HCT116 (cell line): ENCODE results near the gene SH3BP1. TPM values are rescaled to one million over a fixed set of nuclear protein-coding genes. Genes with fewer than 3 reads are reported as not detected.

ENCODE experiments used
- ATAC-seq: fragments of 200-7000 bp; cut with Tn5 transposase; 2 replicates; pipeline ENCODE4 v1.9.1; 2020; ENCODE audit warnings: mild to moderate bottlenecking, moderate library complexity
- BruUV-seq: library from RNA; stranded (reverse); fragments of 400-500 nt; replicated peaks from 2 replicates; lab custom pipeline; 2021; lab: Mats Ljungman, UMichigan
- CTCF ChIA-PET: fragments of 300-600 bp; sonication (Branson Sonifier 250); formaldehyde crosslinking; loops from one replicate; lab custom pipeline; 2021; ENCODE audit warnings: antibody characterized with exemption; lab: Charles Lee
- POLR2A ChIA-PET: fragments of 300-600, 350-600 bp; sonication (Branson Sonifier 250); formaldehyde crosslinking; loops from one replicate; lab custom pipeline; 2021; ENCODE audit warnings: antibody characterized with exemption; lab: Charles Lee
- RAD21 ChIA-PET, 2 experiments: fragments of 300-600 bp; sonication (Branson Sonifier 250); formaldehyde crosslinking; loops; one replicate each; lab custom pipeline; 2023; ENCODE audit warnings: low total read pairs in 2 of 2; ENCODE audit not compliant: uncharacterized antibody in 2 of 2, unreplicated experiment in 2 of 2, low non-redundant PET in 1 of 2; lab: Charles Lee
- DNase-seq: peaks from one replicate; pipeline ENCODE4 v3.0.0-alpha.2; 2010; ENCODE audit warnings: low read depth, low spot score
- H2AFZ ChIP-seq: fragments of 200-600 bp; shearing (Covaris generic), sonication (generic); 2 replicates; pipeline ENCODE4 v1.6.1; 2017; ENCODE audit warnings: low read depth, mixed run types, mixed read lengths, antibody characterized with exemption, low read length; ENCODE audit not compliant: poor library complexity, severe bottlenecking
- H3K27ac ChIP-seq: 2 replicates; pipeline ENCODE4 v1.5.1; 2012; ENCODE audit warnings: low read depth, low read length
- H3K27me3 ChIP-seq: fragments of 200-600 bp; sonication (generic); 2 replicates; pipeline ENCODE4 v1.6.1; 2016; ENCODE audit warnings: mixed run types, low read length, mixed read lengths; ENCODE audit not compliant: insufficient read depth
- H3K36me3 ChIP-seq, 2 experiments: fragments of 200-500 bp in 1 of 2; fragments of 200-600 bp in 1 of 2; sonication (Bioruptor generic) in 1 of 2; sonication (generic) in 1 of 2; 2 replicates each; pipeline versions ENCODE4 v1.5.1 to v1.6.1; 2014 to 2016; ENCODE audit warnings: low read length in 2 of 2, inconsistent platforms in 1 of 2, mixed read lengths in 1 of 2, mixed run types in 1 of 2; ENCODE audit not compliant: insufficient read depth in 2 of 2, control insufficient read depth in 1 of 2
- H3K4me1 ChIP-seq, 2 experiments: fragments of 200-600 bp in 1 of 2; sonication (generic) in 1 of 2; 2 replicates each; pipeline versions ENCODE4 v1.5.1 to v1.6.1; 2012 to 2017; ENCODE audit warnings: low read length in 2 of 2, inconsistent platforms in 1 of 2, mild to moderate bottlenecking in 1 of 2, mixed read lengths in 1 of 2, mixed run types in 1 of 2, moderate library complexity in 1 of 2; ENCODE audit not compliant: insufficient read depth in 2 of 2, control insufficient read depth in 1 of 2
- H3K4me2 ChIP-seq: fragments of 200-600 bp; sonication (generic); 2 replicates; pipeline ENCODE4 v1.6.1; 2017; ENCODE audit warnings: mixed run types, low read length, mixed read lengths
- H3K4me3 ChIP-seq, 2 experiments: fragments of 200-600 bp in 1 of 2; sonication (generic) in 1 of 2; replicated peaks in 1 of 2; 2 replicates each; pipeline ENCODE4 v1.5.1; 2011 to 2016; ENCODE audit warnings: low read length in 2 of 2, control low read depth in 1 of 2, low read depth in 1 of 2, mild to moderate bottlenecking in 1 of 2, mixed read lengths in 1 of 2, mixed run types in 1 of 2
- H3K79me2 ChIP-seq: fragments of 200-600 bp; sonication (generic); 2 replicates; pipeline ENCODE4 v1.6.1; 2017; ENCODE audit warnings: mild to moderate bottlenecking, mixed run types, low read length, moderate library complexity, mixed read lengths; ENCODE audit not compliant: insufficient read depth
- H3K9ac ChIP-seq: fragments of 200-600 bp; sonication (generic); 2 replicates; pipeline ENCODE4 v1.6.1; 2016; ENCODE audit warnings: low read length, mixed read lengths
- H3K9me2 ChIP-seq: fragments of 200-600 bp; sonication (generic), shearing (Covaris generic); 2 replicates; pipeline ENCODE4 v1.6.1; 2017; ENCODE audit warnings: mixed run types, mild to moderate bottlenecking, moderate library complexity; ENCODE audit not compliant: insufficient read depth
- H3K9me3 ChIP-seq, 2 experiments: fragments of 200-500 bp in 1 of 2; fragments of 200-600 bp in 1 of 2; sonication (Bioruptor generic) in 1 of 2; sonication (generic) in 1 of 2; 2 replicates each; pipeline ENCODE4 v1.6.1; 2014 to 2017; ENCODE audit warnings: low read length in 2 of 2, mixed read lengths in 2 of 2, inconsistent platforms in 1 of 2, low read depth in 1 of 2, mild to moderate bottlenecking in 1 of 2, mixed run types in 1 of 2, moderate library complexity in 1 of 2; ENCODE audit not compliant: control insufficient read depth in 1 of 2, insufficient read depth in 1 of 2
- H4K20me1 ChIP-seq: fragments of 200-600 bp; sonication (generic), shearing (Covaris generic); 2 replicates; pipeline ENCODE4 v1.6.1; 2017; ENCODE audit warnings: mixed run types, mild to moderate bottlenecking, moderate library complexity; ENCODE audit not compliant: insufficient read depth
- ATF3 ChIP-seq: IDR thresholded peaks from 2 replicates; pipeline ENCODE4 v1.6.1; 2012
- CEBPB ChIP-seq: IDR thresholded peaks from 2 replicates; pipeline ENCODE4 v1.6.1; 2012; ENCODE audit warnings: low read depth
- EGR1 ChIP-seq: IDR thresholded peaks from 2 replicates; pipeline ENCODE4 v1.6.1; 2012; ENCODE audit warnings: low read depth
- EZH2 ChIP-seq: fragments of 200-600 bp; sonication (generic); IDR thresholded peaks from 2 replicates; pipeline ENCODE4 v1.6.1; 2017; ENCODE audit warnings: antibody characterized with exemption, mixed run types
- FOSL1 ChIP-seq: IDR thresholded peaks from 2 replicates; pipeline ENCODE4 v1.6.1; 2012; ENCODE audit warnings: low read depth
- MAX ChIP-seq: IDR thresholded peaks from 2 replicates; pipeline ENCODE4 v1.6.1; 2012
- POLR2A ChIP-seq: IDR thresholded peaks from 2 replicates; pipeline ENCODE4 v1.7.0; 2011; ENCODE audit warnings: borderline replicate concordance; ENCODE audit not compliant: insufficient read depth, insufficient read length; ENCODE audit errors: extremely low read depth
- RAD21 ChIP-seq: IDR thresholded peaks from 2 replicates; pipeline ENCODE4 v1.6.1; 2012; ENCODE audit warnings: low read depth, mild to moderate bottlenecking
- SIN3A ChIP-seq: IDR thresholded peaks from 2 replicates; pipeline ENCODE4 v1.6.1; 2012; ENCODE audit warnings: low read depth
- SP1 ChIP-seq: IDR thresholded peaks from 2 replicates; pipeline ENCODE4 v1.6.1; 2012; ENCODE audit warnings: low read depth
- ZBTB33 ChIP-seq: IDR thresholded peaks from 2 replicates; pipeline ENCODE4 v1.6.1; 2011; ENCODE audit warnings: mild to moderate bottlenecking, low read length, moderate library complexity; ENCODE audit not compliant: insufficient replicate concordance; ENCODE audit errors: extremely low read depth
- ZFX ChIP-seq: fragments of 450-650 bp; IDR thresholded peaks from 2 replicates; pipeline ENCODE4 v1.6.1; 2017
- intact Hi-C: fragments of 100-400 bp; cut with micrococcal nuclease; formaldehyde crosslinking; loops from 2 replicates; pipeline ENCODE4 v1.10.0; 2022
- total RNA-seq: library from RNA; stranded (reverse); gene quantifications from one replicate; pipeline ENCODE4 v1.2.1, GENCODE V29; 2021; ENCODE audit not compliant: unreplicated experiment
- TF ChIP-seq, protein P1 (sequence below): IDR thresholded peaks from 2 replicates; pipeline ENCODE4 v1.6.1; 2012; ENCODE audit warnings: low read depth
- TF ChIP-seq, protein P2 (sequence below), 3 experiments: fragments of 200-600 bp in 1 of 3; sonication (generic) in 1 of 3; IDR thresholded peaks in 2 of 3; conservative IDR thresholded peaks in 1 of 3; 2 replicates each; pipeline ENCODE4 v1.5.1; 2012 to 2017; ENCODE audit warnings: low read depth in 2 of 3, low read length in 2 of 3, antibody characterized with exemption in 1 of 3, borderline replicate concordance in 1 of 3, control low read depth in 1 of 3, mild to moderate bottlenecking in 1 of 3, mixed read lengths in 1 of 3, mixed run types in 1 of 3, moderate library complexity in 1 of 3; ENCODE audit not compliant: insufficient read depth in 1 of 3

Gene SH3BP1
- total RNA-seq, 1 experiment from 2014 or later = 48.4 TPM

DNA sequence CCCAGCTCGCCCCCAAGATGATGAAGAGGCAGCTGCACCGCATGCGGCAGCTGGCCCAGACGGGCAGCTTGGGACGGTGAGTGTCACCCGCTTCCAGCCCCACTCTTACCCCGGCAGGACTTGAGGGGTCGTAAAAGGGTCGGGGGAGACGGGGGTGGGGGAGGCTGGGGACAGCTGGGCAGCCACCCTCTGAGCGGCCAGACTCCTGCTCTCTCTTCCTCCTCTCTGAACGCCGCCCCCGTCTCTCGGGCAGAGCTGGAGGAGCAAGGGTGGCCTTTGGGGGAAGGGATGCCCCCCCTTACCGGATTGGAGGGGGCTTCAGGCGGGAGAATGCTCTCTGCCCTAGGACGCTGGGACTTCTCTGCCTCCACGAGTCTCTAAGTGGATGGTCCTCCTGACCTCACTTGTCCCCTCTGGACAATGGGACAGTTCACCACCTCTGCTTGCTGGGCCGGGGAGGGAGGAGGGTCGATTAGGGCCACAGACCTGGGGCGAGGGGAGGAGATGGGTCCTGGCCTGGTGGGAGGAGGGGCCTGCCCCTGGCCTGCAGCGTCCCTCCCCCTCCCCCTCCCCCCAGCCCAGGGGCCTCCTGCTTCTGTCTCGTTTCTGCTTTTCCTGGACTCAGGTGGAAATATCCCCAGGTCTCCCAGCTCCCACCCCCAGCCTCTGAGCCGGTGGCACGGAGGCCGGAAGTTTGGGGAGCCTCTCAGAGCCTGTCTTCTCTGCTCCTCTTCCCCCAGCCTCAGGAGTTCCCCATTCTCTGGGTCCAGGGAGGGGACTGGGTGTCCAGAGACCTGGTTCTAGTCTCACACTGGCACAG is 512 bp downstream of the SH3BP1 start (continued):
- TF ChIP-seq ATF3 = no peak

- intact Hi-C loops = no loop called here
- Histone ChIP-seq H3K79me2 (peaks cover 14% of the 10 kb centered on the region), H3K4me3 (peak overlapping the region; percentile 85 to 89), H3K9ac (peak overlapping the region; percentile 85), H3K36me3 (peaks cover 4 to 21% of the 10 kb centered on the region in 2 experiments; a peak in 1 of 4 replicates), H3K9me2 (no peaks in the 10 kb centered on the region), H2AFZ (no peak overlapping the region), H3K9me3 (no peaks in the 10 kb centered on the region), H3K4me2 (peak overlapping the region; percentile 96), H3K4me1 (peaks cover 31 to 62% of the 10 kb centered on the region in 2 experiments; a peak in 3 of 4 replicates), H4K20me1 (no peaks in the 10 kb centered on the region), H3K27me3 (no peaks in the 10 kb centered on the region), H3K27ac (peak overlapping the region; percentile 61)
- RAD21 ChIA-PET = no interaction called here
- no peak for ATAC-seq
- CTCF ChIA-PET = interaction anchor here (0.9 to 1.2 kb wide), 2 partner anchors 17 kb away, joined by 3 to 5 read pairs; partner anchors contain the start of gene PDXP
- POLR2A ChIA-PET = interaction anchor here (3.6 kb wide), 1 partner anchor 35 kb away, joined by 21 read pairs; the partner anchor contains the start of gene LGALS1
- BruUV-seq = no TSS peak
- DNase-seq = no peak
- TF ChIP-seq EZH2 (no peak), SIN3A (no peak), FOSL1 (no peak), EGR1 (no peak), ZFX (no peak), SP1 (no peak), MAX (no peak), ZBTB33 (no peak), RAD21 (no peak), CEBPB (no peak), POLR2A (no peak)
- TF ChIP-seq, protein P1, sequence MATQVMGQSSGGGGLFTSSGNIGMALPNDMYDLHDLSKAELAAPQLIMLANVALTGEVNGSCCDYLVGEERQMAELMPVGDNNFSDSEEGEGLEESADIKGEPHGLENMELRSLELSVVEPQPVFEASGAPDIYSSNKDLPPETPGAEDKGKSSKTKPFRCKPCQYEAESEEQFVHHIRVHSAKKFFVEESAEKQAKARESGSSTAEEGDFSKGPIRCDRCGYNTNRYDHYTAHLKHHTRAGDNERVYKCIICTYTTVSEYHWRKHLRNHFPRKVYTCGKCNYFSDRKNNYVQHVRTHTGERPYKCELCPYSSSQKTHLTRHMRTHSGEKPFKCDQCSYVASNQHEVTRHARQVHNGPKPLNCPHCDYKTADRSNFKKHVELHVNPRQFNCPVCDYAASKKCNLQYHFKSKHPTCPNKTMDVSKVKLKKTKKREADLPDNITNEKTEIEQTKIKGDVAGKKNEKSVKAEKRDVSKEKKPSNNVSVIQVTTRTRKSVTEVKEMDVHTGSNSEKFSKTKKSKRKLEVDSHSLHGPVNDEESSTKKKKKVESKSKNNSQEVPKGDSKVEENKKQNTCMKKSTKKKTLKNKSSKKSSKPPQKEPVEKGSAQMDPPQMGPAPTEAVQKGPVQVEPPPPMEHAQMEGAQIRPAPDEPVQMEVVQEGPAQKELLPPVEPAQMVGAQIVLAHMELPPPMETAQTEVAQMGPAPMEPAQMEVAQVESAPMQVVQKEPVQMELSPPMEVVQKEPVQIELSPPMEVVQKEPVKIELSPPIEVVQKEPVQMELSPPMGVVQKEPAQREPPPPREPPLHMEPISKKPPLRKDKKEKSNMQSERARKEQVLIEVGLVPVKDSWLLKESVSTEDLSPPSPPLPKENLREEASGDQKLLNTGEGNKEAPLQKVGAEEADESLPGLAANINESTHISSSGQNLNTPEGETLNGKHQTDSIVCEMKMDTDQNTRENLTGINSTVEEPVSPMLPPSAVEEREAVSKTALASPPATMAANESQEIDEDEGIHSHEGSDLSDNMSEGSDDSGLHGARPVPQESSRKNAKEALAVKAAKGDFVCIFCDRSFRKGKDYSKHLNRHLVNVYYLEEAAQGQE = no peak
- TF ChIP-seq, protein P2, sequence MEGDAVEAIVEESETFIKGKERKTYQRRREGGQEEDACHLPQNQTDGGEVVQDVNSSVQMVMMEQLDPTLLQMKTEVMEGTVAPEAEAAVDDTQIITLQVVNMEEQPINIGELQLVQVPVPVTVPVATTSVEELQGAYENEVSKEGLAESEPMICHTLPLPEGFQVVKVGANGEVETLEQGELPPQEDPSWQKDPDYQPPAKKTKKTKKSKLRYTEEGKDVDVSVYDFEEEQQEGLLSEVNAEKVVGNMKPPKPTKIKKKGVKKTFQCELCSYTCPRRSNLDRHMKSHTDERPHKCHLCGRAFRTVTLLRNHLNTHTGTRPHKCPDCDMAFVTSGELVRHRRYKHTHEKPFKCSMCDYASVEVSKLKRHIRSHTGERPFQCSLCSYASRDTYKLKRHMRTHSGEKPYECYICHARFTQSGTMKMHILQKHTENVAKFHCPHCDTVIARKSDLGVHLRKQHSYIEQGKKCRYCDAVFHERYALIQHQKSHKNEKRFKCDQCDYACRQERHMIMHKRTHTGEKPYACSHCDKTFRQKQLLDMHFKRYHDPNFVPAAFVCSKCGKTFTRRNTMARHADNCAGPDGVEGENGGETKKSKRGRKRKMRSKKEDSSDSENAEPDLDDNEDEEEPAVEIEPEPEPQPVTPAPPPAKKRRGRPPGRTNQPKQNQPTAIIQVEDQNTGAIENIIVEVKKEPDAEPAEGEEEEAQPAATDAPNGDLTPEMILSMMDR (IDR thresholded peaks at IDR 0.05 in 2 of 3, conservative IDR thresholded peaks at IDR 0.05 in 1 of 3; ENCODE audit: borderline replicate concordance in 1 of 3, insufficient read depth in 1 of 3, low read depth in 2 of 3, low read length in 2 of 3) = no peak
Measured at GRCh38 chr22:37640591-37641560, 1.4 kb downstream of the SH3BP1 start.
